HepG2 (cell line): ENCODE data around the gene CTIF. TPM values are rescaled to one million over a fixed set of nuclear protein-coding genes. Genes with fewer than 3 reads are reported as not detected.

ENCODE experiments used
- CBX5 ChIP-seq: sonication (generic); formaldehyde crosslinking; IDR thresholded peaks from 2 replicates; pipeline ENCODE4 v1.4.0; 2020; ENCODE audit warnings: missing genetic modification reagents, borderline replicate concordance
- DZIP1 ChIP-seq: sonication (generic); formaldehyde crosslinking; IDR thresholded peaks from 2 replicates; pipeline ENCODE4 v1.5.0; 2020; ENCODE audit warnings: mild to moderate bottlenecking, missing genetic modification reagents
- HMG20A ChIP-seq: IDR thresholded peaks from 2 replicates; pipeline ENCODE4 v1.6.1; 2016; ENCODE audit warnings: borderline replicate concordance
- HOMEZ ChIP-seq: IDR thresholded peaks from 2 replicates; pipeline ENCODE4 v1.6.1; 2016; ENCODE audit warnings: low read depth
- HOXA5 ChIP-seq: sonication (generic); formaldehyde crosslinking; IDR thresholded peaks from 2 replicates; pipeline ENCODE4 v1.4.0; 2020; ENCODE audit warnings: missing genetic modification reagents
- MXI1 ChIP-seq: IDR thresholded peaks from 3 replicates; pipeline ENCODE4 v1.6.1; 2012; ENCODE audit warnings: low read depth, low read length, inconsistent platforms, borderline replicate concordance
- NCOA2 ChIP-seq: sonication (generic); formaldehyde crosslinking; IDR thresholded peaks from 2 replicates; pipeline ENCODE4 v1.8.0; 2022; ENCODE audit warnings: inconsistent platforms
- RAD51 ChIP-seq: fragments of 450-650 bp; IDR thresholded peaks from 2 replicates; pipeline ENCODE4 v1.6.1; 2016; ENCODE audit warnings: borderline replicate concordance
- SSRP1 ChIP-seq: IDR thresholded peaks from 2 replicates; pipeline ENCODE4 v1.6.1; 2016; ENCODE audit warnings: control low read depth
- STAT6 ChIP-seq: sonication (generic); formaldehyde crosslinking; IDR thresholded peaks from 2 replicates; pipeline ENCODE4 v1.4.0; 2020; ENCODE audit warnings: missing genetic modification reagents, mild to moderate bottlenecking, borderline replicate concordance
- THAP9 ChIP-seq: sonication (generic); formaldehyde crosslinking; IDR thresholded peaks from 2 replicates; pipeline ENCODE4; 2020; ENCODE audit warnings: missing genetic modification reagents, mild to moderate bottlenecking, borderline replicate concordance
- XRCC5 ChIP-seq: fragments of 200-400 bp; formaldehyde crosslinking; optimal IDR thresholded peaks from 2 replicates; pipeline ENCODE3; 2017; ENCODE audit warnings: mild to moderate bottlenecking, low read length
- YEATS2 ChIP-seq: sonication (generic); formaldehyde crosslinking; IDR thresholded peaks from 2 replicates; pipeline ENCODE4 v1.4.0; 2020; ENCODE audit warnings: missing genetic modification reagents, borderline replicate concordance
- ZNF160 ChIP-seq: sonication (generic); formaldehyde crosslinking; IDR thresholded peaks from 2 replicates; pipeline ENCODE4 v1.8.0; 2022; ENCODE audit warnings: mild to moderate bottlenecking, inconsistent platforms, missing genetic modification reagents
- ZNF225 ChIP-seq: sonication (generic); formaldehyde crosslinking; IDR thresholded peaks from 2 replicates; pipeline ENCODE4 v1.4.0; 2020; ENCODE audit warnings: mild to moderate bottlenecking, missing genetic modification reagents
- ZNF335 ChIP-seq: sonication (generic); formaldehyde crosslinking; IDR thresholded peaks from 2 replicates; pipeline ENCODE4 v1.4.0; 2020; ENCODE audit warnings: missing genetic modification reagents
- ZNF34 ChIP-seq: sonication (generic); formaldehyde crosslinking; IDR thresholded peaks from 2 replicates; pipeline ENCODE4 v1.4.0; 2020; ENCODE audit warnings: mild to moderate bottlenecking, missing genetic modification reagents, borderline replicate concordance
- ZNF350 ChIP-seq: sonication (generic); formaldehyde crosslinking; IDR thresholded peaks from 2 replicates; pipeline ENCODE4 v1.4.0; 2020; ENCODE audit warnings: mild to moderate bottlenecking, low read depth, missing genetic modification reagents, borderline replicate concordance
- ZNF547 ChIP-seq: sonication (generic); formaldehyde crosslinking; IDR thresholded peaks from 2 replicates; pipeline ENCODE4 v1.5.1; 2020; ENCODE audit warnings: mild to moderate bottlenecking, missing genetic modification reagents
- ZNF777 ChIP-seq: sonication (generic); formaldehyde crosslinking; IDR thresholded peaks from 2 replicates; pipeline ENCODE4 v1.4.0; 2020; ENCODE audit warnings: missing genetic modification reagents
- ZNF883 ChIP-seq: sonication (generic); formaldehyde crosslinking; IDR thresholded peaks from 2 replicates; pipeline ENCODE4 v1.5.1; 2020; ENCODE audit warnings: mild to moderate bottlenecking, missing genetic modification reagents; ENCODE audit errors: not compliant biosample characterization
- ZSCAN22 ChIP-seq: sonication (generic); formaldehyde crosslinking; IDR thresholded peaks from 2 replicates; pipeline ENCODE4 v1.4.0; 2020; ENCODE audit warnings: mild to moderate bottlenecking, missing genetic modification reagents
- ZSCAN31 ChIP-seq: sonication (generic); formaldehyde crosslinking; IDR thresholded peaks from 2 replicates; pipeline ENCODE4 v1.5.0; 2020; ENCODE audit warnings: low read depth, mild to moderate bottlenecking, missing genetic modification reagents
- polyA plus RNA-seq, 8 experiments: library from polyadenylated mRNA; depleted of rRNA in 3 of 8; stranded (reverse) in 7 of 8; unstranded in 1 of 8; fragments of >200 nt; fragmentation: Illumina TruSeq in 4 of 8; extraction: Trizol in 4 of 8; gene quantifications; 2 replicates each; pipeline versions ENCODE4 v1.2.1 to v1.2.3, GENCODE V29; 2011 to 2016; ENCODE audit warnings: low read depth in 4 of 8, missing spikeins in 1 of 8, mixed read lengths in 1 of 8; ENCODE audit not compliant: insufficient read depth in 1 of 8
- total RNA-seq, 5 experiments: library from RNA; depleted of rRNA; stranded (reverse); fragments of >200 nt; fragmentation: Illumina TruSeq; extraction: Trizol; gene quantifications; 2 replicates each; pipeline ENCODE4 v1.2.3, GENCODE V29; 2016; ENCODE audit warnings: low read depth in 1 of 5

Gene CTIF
- total and polyA plus RNA-seq, 2 of the 13 experiments (the other 11 are each of a cell fraction or from before 2014, with no cell fraction given) = 18.2 to 28.0 TPM

- TF ChIP-seq DZIP1 (CRISPR knock-in tag) = no peak
- TF ChIP-seq NCOA2 (CRISPR knock-in tag) = no peak
- no peak for TF ChIP-seq ZNF34 (CRISPR knock-in tag)
- no peak for TF ChIP-seq STAT6 (CRISPR knock-in tag)
- TF ChIP-seq ZNF350 = 0 out of 2 replicates have a peak, but pooled peaks have one; percentile 32
- TF ChIP-seq RAD51 = no peak
- no peak for TF ChIP-seq ZNF160 (CRISPR knock-in tag)
- TF ChIP-seq CBX5 = peak; percentile 64; the same call in 1 of the 2 replicates
- TF ChIP-seq YEATS2 = no peak
- no peak for TF ChIP-seq ZNF777 (CRISPR knock-in tag)
- no peak for TF ChIP-seq ZNF335
- no peak for TF ChIP-seq SSRP1 (CRISPR knock-in tag)
- TF ChIP-seq HMG20A (CRISPR knock-in tag) = no peak
- TF ChIP-seq ZNF883 = peak; percentile 39
- 0 out of 2 replicates have a peak, but pooled peaks have one; percentile 72 for TF ChIP-seq ZNF225 (CRISPR knock-in tag)
- TF ChIP-seq MXI1 = no peak
- TF ChIP-seq HOXA5 = no peak
- no peak for TF ChIP-seq ZNF547 (CRISPR knock-in tag)
- no peak for TF ChIP-seq ZSCAN31
- no peak for TF ChIP-seq HOMEZ (CRISPR knock-in tag)
- TF ChIP-seq XRCC5 = peak; percentile 69
- TF ChIP-seq ZSCAN22 (CRISPR knock-in tag) = no peak
- peak; percentile 23; the same call in 1 of the 2 replicates for TF ChIP-seq THAP9 (CRISPR knock-in tag)
These were observed 136.5 kb downstream of the CTIF start (continued) for GRCh38 chr18:48675352-48675761.
